ENCODE measurements around the gene MAP1A. TPM values are rescaled to one million over a fixed set of nuclear protein-coding genes. Genes with fewer than 3 reads are reported as not detected.
A peak's percentile ranks its signal among the peaks of the same experiment; 100 is the strongest.

Gene MAP1A
- polyA plus RNA-seq, 1 donor (not counting 4 experiments of a cell fraction or from before 2014, with no cell fraction given), result 0.13 TPM

DNA sequence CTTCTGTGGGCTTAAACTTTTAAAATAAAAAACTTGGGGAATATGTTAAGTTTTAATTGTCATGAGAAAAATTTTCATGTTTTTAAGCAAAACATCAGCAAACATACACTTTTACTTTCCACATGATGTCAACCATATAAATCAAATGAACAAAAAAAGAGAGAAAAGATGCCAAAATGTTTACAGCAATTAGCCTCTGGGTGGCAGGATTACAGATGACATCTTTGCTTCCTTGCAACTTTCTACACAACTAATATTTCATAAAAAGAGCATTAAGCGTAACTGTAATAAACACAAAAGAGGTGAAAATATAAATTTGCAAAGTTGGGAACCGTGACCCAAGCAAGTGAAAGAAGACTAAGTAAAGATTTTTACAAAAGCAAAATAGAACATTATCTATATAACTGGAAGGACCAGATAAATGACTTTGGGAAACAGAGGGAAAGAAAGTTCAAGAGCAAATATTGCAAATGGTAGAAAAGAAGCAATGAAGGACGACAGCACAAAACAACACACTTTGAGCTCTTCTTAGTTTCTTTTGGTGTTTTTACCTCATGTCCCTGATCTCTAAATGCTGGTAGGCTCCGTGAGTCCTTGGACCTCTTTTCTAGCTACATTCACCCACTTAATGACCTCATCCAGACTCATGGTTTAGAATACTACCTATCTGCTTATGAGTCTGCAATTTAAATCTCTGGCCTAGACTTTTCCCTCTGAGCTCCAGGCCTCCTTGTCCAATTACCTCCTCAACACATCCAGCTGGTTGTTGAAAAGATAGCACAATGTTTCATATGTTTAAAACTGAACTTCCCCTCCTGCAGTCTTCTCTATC, 33.9 kb upstream of the MAP1A start:
- no peaks in the 10 kb centered on the region for H4K20me1 ChIP-seq (ENCODE audit: control insufficient read depth, extremely low read depth, insufficient read depth, low read length)
- no peak overlapping the region for H3K9ac ChIP-seq (ENCODE audit: control insufficient read depth, extremely low read depth, insufficient read depth, low read length)
- H3K27me3 ChIP-seq (ENCODE audit: control insufficient read depth, extremely low read depth, insufficient read depth, low read length), result no peaks in the 10 kb centered on the region
- FAIRE-seq (no peak), DNase-seq (ENCODE audit: low read depth, low spot score) (no peak)
- no peak overlapping the region for H2AFZ ChIP-seq (ENCODE audit: control insufficient read depth, low read length)
- H3K36me3 ChIP-seq (ENCODE audit: control insufficient read depth in 2 of 2, extremely low read depth in 1 of 2, insufficient read depth in 2 of 2, low read length in 2 of 2), result peaks cover 9 to 13% of the 10 kb centered on the region in 2 experiments
- no peaks in the 10 kb centered on the region for H3K79me2 ChIP-seq (ENCODE audit: control insufficient read depth, insufficient read depth, low read length)
- no peaks in the 10 kb centered on the region for H3K4me1 ChIP-seq (ENCODE audit: control insufficient read depth, extremely low read depth, insufficient read depth, low read length)
- H3K4me3 ChIP-seq (ENCODE audit: control insufficient read depth in 2 of 3, extremely low read depth in 1 of 3, insufficient read depth in 2 of 3, low read depth in 1 of 3, low read length in 3 of 3), result no peak overlapping the region
- H3K9me3 ChIP-seq (ENCODE audit: control insufficient read depth, low read depth, low read length), result no peaks in the 10 kb centered on the region
- H3K9me1 ChIP-seq (ENCODE audit: control insufficient read depth, extremely low read depth, insufficient read depth, low read length), result no peaks in the 10 kb centered on the region
- dilution Hi-C loops (cut with MboI; ENCODE audit: extremely low pct_ligation_motif_present, low sequenced_read_pairs), result no loop called here
- no peak overlapping the region for H3K27ac ChIP-seq (ENCODE audit: control insufficient read depth, insufficient read depth, low read length)
- TF ChIP-seq, protein P1, sequence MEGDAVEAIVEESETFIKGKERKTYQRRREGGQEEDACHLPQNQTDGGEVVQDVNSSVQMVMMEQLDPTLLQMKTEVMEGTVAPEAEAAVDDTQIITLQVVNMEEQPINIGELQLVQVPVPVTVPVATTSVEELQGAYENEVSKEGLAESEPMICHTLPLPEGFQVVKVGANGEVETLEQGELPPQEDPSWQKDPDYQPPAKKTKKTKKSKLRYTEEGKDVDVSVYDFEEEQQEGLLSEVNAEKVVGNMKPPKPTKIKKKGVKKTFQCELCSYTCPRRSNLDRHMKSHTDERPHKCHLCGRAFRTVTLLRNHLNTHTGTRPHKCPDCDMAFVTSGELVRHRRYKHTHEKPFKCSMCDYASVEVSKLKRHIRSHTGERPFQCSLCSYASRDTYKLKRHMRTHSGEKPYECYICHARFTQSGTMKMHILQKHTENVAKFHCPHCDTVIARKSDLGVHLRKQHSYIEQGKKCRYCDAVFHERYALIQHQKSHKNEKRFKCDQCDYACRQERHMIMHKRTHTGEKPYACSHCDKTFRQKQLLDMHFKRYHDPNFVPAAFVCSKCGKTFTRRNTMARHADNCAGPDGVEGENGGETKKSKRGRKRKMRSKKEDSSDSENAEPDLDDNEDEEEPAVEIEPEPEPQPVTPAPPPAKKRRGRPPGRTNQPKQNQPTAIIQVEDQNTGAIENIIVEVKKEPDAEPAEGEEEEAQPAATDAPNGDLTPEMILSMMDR (optimal IDR thresholded peaks at IDR 0.05 in 1 of 3, IDR thresholded peaks at IDR 0.05 in 1 of 3, conservative IDR thresholded peaks at IDR 0.05 in 1 of 3; ENCODE audit: extremely low read depth in 1 of 3, insufficient read depth in 2 of 3, low read length in 3 of 3), result peak in 2 of 3 experiments; percentile 7 to 24
- no peak for TF ChIP-seq EZH2 (IDR thresholded peaks at IDR 0.05; ENCODE audit: low read length)
- H3K4me2 ChIP-seq (ENCODE audit: control insufficient read depth, extremely low read depth, insufficient read depth, low read depth, low read length), result no peak overlapping the region

DNA sequence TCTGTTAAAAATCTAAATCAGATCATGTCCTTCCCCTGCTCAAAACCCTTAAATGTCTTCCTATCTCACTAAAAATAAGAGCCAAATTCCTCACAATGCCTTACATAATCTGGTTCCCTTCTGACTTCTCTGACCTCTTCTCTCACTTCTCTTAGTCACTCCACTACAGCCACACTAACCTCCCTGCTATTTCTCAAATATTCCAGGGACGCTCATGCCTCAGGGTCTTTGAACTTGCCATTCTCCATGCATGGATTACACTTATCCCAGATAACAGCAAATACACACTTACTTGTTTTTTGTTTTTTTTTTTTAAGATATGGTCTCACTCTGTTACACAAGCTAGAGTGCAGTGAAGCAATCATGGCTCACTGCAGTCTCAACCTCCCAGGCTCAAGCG, 33.0 kb upstream of the MAP1A start:
- no peaks in the 10 kb centered on the region for H3K9me1 ChIP-seq (ENCODE audit: control insufficient read depth, extremely low read depth, insufficient read depth, low read length)
- no peak for TF ChIP-seq EZH2 (IDR thresholded peaks at IDR 0.05; ENCODE audit: low read length)
- TF ChIP-seq, protein P1 (optimal IDR thresholded peaks at IDR 0.05 in 1 of 3, IDR thresholded peaks at IDR 0.05 in 1 of 3, conservative IDR thresholded peaks at IDR 0.05 in 1 of 3; ENCODE audit: extremely low read depth in 1 of 3, insufficient read depth in 2 of 3, low read length in 3 of 3), result no peak
- no peak overlapping the region for H3K4me3 ChIP-seq (ENCODE audit: control insufficient read depth in 2 of 3, extremely low read depth in 1 of 3, insufficient read depth in 2 of 3, low read depth in 1 of 3, low read length in 3 of 3)
- H3K36me3 ChIP-seq (ENCODE audit: control insufficient read depth in 2 of 2, extremely low read depth in 1 of 2, insufficient read depth in 2 of 2, low read length in 2 of 2), result peaks cover 3 to 13% of the 10 kb centered on the region in 2 experiments
- H4K20me1 ChIP-seq (ENCODE audit: control insufficient read depth, extremely low read depth, insufficient read depth, low read length), result no peaks in the 10 kb centered on the region
- H3K4me2 ChIP-seq (ENCODE audit: control insufficient read depth, extremely low read depth, insufficient read depth, low read depth, low read length), result no peak overlapping the region
- H3K4me1 ChIP-seq (ENCODE audit: control insufficient read depth, extremely low read depth, insufficient read depth, low read length), result no peaks in the 10 kb centered on the region
- no peaks in the 10 kb centered on the region for H3K27me3 ChIP-seq (ENCODE audit: control insufficient read depth, extremely low read depth, insufficient read depth, low read length)
- DNase-seq (ENCODE audit: low read depth, low spot score) (no peak), FAIRE-seq (no peak)
- dilution Hi-C loops (cut with MboI; ENCODE audit: extremely low pct_ligation_motif_present, low sequenced_read_pairs), result no loop called here
- no peaks in the 10 kb centered on the region for H3K9me3 ChIP-seq (ENCODE audit: control insufficient read depth, low read depth, low read length)
- no peaks in the 10 kb centered on the region for H3K79me2 ChIP-seq (ENCODE audit: control insufficient read depth, insufficient read depth, low read length)
- H2AFZ ChIP-seq (ENCODE audit: control insufficient read depth, low read length), result no peak overlapping the region
- H3K9ac ChIP-seq (ENCODE audit: control insufficient read depth, extremely low read depth, insufficient read depth, low read length), result no peak overlapping the region
- no peak overlapping the region for H3K27ac ChIP-seq (ENCODE audit: control insufficient read depth, insufficient read depth, low read length)
